Stimulated activated CD8-positive, alpha-beta memory T cell treated with anti-CD3 and anti-CD28 coated beads, Interleukin-7, amount 100 ng/mL, for 4 hours (primary cell): ENCODE measurements around the gene HSP90AB1.

Source experiments
- DNase-seq, 2 donors: peaks; one replicate each; pipeline ENCODE4 v3.0.0-alpha.2; 2020; ENCODE audit warnings: low read depth in 2 of 2

HSP90AB1 gene

DNA sequence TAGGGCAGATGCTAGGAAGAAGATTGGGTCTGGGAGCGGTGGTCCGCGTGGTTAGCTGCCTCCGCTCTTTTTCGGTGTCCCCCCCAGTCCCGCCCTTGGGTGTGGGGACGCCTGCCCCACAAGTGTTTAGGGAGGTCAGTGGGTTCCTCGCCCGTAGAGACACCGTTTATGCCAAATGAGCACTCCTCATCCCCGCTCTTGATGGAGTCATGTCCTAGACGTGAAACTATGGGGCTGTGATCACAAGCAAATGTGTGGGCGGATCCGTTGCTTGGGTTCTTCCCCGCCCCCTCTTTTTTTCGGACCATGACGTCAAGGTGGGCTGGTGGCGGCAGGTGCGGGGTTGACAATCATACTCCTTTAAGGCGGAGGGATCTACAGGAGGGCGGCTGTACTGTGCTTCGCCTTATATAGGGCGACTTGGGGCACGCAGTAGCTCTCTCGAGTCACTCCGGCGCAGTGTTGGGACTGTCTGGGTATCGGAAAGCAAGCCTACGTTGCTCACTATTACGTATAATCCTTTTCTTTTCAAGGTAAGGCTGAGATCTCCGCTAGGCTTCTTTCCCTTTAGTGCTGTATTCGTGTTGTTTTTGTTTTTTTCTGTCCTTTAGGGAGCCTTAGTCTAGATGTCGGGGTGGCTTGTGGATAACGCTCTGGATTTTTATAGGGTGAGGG is at the start of gene HSP90AB1:
HSP90AB1 (plus strand) TSS at position 439 of the 675 bp plus-strand sequence. CDS start 1,529 bp downstream, outside the sequence.
- DNase-seq: peak; percentile 96 to 99

DNA sequence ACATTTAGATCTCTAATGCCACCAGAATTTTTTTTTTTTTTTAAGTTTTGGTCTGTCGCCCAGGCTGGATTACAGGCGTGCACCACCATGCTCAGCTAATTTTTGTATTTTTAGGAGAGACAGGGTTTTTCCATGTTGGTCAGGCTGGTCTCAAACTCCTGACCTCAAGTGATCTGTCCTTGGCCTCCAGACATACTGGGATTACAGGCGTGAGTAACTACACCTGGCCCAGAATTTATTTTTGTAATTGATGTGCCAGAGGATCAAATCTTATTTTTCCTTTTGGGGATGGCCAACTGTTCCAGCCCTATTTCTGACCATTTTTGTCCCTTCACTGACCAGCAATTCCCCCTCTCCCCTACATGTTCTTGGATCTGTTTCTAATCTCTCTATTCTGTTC is 48.2 kb upstream of the HSP90AB1 start:
- DNase-seq: no peak

DNA sequence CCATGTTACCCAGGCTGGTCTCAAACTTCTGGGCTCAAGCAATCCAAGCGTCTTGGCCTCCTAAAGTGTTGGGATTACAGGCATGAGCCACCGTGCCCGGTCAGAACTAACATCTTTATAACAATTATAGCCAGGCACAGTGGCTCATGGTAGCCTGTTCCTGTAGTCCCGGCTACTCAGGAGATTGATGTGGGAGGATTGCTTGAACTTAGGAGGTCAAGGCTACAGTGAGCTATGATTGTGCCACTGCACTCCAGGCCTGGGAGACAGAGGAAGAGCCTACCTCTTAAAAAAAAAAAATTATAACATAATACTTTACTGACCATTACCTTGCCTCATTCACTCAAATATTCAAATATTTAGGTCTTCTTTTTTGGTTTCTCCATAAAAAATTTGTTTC is 47.0 kb upstream of the HSP90AB1 start:
- DNase-seq: no peak

DNA sequence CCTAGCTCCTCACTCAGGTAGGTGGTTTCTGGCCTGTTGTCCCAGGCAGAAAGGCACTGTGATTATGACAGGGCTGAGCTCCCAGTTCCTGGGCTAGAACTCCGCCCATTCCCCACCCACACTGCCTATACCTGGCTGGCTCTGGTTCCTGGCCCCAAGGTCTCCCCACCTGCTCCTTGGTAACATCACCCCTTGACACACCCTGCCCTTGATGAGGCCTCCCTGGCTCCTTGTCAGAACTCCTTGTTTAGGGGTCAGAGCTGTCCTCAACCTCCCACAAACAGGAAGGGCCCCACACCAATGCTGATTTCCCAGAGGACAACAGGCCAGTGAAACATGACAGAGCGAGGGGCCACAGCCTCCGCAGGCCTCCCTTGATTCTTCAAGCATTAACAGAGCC is 45.7 kb upstream of the HSP90AB1 start:
- DNase-seq: no peak

DNA sequence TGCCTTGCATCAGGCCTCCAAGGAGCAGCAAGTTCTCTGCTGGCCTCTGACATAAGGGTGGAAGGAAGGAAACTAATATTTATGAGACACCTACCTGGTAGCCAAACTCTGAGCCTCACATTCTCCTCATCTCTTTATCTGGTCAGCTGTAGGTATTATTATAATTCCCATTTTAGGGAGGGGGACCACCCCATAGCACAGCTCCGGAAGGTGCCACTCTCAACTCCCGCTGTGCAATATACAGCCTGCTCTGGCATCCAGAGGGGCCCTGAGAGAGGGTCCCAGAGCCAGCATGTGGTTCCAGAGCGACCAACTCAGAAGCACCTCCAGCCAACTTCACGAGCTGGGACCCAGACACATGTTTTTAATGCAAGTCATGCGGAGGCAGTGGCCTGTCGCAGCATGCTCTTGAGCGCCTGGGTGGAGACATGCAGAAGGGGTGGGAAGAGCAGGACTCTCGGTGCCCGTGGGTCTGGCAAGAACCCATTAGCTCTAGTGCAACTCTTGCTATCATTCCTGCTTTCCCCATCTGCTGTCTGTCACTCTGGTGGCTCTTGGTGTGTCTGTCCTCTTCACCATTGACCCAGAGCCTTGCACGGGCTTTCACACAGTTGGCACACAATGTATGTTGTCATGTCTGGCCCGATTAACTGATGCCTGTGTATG is 45.1 kb upstream of the HSP90AB1 start:
- no peak for DNase-seq

DNA sequence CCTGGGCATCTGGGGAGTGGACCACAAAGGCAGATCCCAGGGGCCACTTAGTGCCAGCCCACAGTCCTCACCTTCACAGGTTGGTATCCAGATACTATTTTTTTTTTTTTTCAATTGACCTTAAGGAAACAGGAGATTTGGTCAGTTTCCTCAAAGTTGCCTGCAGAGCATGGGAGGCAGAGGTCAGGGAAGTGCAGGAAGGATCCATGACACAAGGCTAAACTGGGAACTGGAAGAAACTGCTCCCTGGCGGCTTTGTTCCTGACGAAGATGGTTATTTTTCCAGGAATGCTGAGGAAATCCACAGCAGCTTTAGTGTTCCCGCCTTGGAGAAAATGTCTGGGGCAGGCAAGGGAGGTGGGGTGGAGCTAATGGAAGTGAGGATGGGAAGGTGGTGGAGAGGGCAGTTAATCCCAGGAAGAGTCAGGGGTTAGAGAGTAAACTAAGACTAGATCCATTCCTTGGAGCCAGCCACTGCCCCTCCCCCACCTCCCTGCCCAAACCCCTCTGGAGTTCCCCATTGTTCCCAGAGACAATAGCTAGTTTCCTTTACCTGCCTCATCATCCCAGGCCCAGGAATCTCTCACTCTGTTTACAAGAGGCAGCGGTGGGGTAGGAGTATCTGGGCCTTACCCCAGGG is 44.4 kb upstream of the HSP90AB1 start:
- no peak for DNase-seq

DNA sequence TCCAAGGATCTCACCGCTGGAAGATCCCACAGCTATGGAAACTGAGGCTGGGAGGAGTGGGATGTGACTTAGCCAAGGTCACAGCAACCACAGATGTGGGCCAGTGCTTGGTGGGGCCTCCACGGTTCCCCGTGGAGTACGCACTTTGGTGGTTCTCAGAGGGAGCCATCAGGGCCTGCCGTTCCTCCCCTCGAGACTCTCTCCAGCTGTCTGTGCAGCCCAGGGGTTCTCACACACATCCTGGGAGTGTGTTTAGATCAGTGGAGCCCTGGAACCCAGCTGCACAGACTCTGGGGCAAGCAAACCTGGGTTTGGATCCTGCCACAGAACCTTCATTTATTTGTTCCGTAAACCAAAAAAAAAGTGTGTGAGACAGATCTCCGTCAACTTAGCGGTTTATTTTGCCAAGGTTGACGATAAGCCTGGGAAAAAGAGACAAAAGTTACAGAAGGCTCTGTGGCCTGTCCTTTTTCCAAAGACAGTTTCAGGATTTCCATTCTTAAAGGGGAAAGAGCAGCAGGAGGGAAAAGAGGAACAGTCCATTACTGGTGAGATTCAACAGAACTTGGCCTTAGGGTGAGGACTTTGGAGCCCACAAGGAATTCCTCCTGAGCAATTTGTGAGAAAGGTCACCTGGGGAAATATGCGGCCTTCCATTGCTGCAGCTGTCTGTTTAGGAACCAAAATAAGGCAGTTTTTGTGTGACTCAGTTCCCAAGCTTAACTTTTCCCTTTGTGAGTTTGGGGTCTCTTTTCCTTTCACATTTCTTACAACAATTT is 43.7 kb upstream of the HSP90AB1 start:
- DNase-seq: no peak

DNA sequence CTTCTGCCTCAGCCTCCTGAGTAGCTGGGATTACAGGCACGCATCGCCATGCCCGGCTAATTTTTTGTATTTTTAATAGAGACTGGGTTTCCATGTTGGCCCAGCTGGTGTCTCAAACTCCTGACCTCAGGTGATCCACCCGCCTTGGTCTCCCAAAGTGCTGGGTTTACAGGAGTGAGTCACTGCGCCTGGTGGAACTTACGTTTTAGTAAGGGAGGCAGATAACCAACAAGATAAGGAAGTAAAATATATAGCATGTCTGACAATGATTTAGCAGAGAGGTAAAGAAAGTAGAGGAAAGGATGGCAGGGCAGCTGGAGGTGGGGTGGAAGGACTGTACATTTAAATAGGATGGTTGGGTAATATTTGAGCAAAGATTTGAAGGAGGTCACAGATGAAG is 42.9 kb upstream of the HSP90AB1 start:
- DNase-seq: no peak

DNA sequence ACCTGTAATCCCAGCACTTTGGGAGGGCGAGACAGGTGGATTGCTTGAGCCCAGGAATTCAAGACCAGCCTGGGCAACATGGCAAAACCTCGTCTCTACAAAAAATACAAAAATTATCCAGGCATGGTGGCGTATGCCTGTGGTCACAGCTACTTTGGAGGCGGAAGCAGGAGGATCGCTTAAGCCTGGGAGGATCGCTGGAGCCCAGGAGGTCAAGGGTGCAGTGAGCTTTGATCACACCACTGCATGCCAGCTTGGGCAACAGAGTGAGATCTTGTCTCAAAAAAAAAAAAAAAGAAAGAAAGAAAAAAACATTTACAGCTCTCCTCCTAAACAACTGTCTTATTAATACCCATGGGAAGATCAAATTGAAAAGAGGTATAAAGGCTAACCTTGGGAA is 38.9 kb upstream of the HSP90AB1 start:
- DNase-seq: no peak

DNA sequence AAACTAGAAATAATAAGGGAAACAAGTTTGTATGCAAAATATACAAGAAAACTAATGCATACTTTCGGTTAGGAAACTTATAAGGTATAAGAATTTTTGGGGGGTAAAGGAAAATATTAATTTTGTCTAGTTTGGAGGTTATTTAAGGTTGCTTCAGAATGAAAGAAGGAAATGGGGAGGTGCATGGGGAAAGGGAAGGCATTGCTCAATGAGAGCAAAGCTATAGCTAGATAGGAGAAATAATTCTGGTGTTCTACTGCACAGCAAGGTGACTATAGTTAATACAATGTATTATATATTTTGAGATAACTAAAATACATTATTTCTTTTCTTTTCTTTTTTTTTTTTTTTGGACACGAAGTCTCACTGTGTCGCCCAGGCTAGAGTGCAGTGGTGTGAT is 35.6 kb upstream of the HSP90AB1 start:
- DNase-seq: no peak

DNA sequence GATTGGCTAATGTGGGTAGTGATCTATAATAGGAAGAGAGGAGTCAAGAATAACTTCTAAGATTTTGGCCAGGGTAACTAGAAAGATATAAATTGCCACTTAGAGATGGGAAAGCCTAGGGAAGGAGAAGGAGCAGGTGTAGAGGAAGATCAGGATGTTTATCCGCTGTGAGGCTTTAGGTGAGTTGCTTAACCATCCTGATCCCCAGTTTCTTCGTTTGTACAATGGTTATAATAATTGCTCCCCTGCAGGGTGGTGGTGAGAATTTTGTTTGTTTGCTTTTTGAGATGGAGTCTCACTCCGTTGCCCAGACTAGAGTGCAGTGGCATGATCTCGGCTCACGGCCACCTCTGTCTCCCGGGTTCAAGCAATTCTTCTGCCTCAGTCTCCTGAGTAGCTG is 32.6 kb upstream of the HSP90AB1 start:
- no peak for DNase-seq

DNA sequence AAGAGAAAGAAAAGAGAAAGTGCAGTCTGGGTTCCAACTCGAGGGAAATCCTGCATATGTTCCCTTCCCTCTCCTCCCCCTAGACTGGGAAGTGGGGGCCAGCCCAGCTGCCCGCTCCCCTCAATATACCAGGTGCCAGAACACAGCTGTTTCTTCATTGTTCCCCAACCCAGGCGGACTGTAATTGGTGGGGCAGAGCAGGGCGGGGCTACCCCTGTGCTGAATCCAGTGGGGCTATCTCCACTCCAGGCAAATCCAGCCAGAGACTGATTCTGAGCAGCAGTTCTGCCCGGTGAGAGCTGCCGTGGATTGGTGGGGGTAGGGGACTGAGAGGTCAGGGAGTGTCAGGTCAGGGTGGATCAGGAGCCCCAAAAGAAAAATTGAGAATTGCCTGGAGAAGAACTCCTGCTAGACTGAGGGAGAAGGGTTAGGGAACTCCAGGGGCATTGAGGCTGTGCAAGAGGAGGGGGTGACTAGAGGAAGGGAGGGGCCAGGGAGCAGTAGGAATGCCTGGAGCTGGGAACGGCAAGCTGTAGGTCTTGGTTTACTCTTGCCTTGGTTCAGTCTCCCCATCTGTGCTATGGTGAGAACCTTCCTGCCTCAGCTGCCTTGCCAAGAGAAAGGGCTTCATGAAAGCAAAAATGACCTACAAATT is 30.1 kb upstream of the HSP90AB1 start, which contains the start of gene MYMX:
MYMX (plus strand) TSS at position 250 of the 655 bp plus-strand sequence. CDS start 546 bp downstream, outside the sequence.
- DNase-seq: no peak

DNA sequence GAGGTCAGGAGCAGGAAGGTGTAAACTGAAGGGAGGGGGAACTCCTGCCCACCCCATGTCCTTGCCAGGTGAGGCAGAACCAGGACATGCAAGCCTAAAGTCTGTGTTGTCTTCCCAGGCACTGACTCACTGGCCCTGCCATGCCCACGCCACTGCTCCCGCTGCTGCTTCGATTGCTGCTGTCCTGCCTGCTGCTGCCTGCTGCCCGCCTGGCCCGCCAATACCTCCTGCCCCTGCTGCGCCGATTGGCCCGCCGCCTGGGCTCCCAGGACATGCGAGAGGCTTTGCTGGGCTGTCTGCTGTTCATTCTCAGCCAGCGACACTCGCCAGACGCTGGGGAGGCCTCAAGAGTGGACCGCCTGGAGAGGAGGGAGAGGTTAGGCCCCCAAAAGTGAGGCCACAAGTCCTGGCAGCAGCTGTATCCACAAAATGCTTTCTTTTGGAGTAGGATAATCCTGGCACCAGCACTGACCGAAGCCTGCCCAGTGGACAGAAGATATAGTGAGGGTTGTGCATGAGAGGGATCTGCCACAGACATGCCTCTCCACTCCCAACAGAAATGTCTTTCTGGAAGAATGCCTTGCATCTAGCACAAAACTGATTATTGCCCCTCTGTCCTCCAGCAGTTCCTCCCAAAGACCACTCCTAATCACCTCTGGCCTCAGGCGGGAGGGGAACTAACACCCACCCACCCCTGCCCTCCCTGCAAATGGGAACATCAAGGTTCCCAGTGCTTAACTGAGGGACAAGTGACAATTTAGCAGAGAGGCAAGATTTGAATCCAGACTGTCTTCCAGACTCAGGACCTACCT is 29.4 kb upstream of the HSP90AB1 start:
- DNase-seq: no peak

DNA sequence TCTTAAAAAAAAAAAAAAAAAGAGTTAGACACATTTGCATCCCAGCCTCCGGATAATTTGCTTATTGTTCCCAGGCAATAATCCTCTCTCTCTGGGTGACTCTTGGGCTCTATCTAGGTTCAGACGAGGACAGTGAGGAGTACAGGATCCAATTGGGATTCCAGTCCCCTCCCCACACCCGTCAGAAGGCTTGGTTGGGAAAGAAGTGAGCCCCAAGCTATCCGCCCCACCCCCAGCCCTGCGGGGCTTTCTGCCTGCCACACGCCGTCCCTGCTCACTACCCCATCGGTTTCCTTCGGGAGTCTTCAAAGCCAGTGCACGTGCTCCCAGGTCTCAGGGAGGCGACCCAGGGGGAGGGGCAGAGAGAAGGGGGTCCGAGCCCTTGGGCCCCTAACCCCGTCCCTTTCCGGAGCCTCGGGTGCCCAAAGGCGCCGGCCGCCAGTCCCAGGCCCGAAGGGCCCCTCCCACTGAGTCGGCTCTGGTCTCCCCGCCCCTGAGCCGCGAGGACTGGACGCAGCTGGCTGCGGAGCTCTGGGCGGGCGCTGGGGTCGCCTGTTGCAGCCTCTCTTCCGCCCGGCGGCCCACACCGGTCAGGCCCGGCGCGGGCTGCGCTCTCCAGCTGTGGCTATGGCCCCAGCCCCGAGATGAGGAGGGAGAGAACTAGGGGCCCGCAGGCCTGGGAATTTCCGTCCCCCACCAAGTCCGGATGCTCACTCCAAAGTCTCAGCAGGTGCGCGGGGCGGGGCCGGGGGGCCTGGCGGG is 27.7 kb upstream of the HSP90AB1 start:
- DNase-seq: no peak

DNA sequence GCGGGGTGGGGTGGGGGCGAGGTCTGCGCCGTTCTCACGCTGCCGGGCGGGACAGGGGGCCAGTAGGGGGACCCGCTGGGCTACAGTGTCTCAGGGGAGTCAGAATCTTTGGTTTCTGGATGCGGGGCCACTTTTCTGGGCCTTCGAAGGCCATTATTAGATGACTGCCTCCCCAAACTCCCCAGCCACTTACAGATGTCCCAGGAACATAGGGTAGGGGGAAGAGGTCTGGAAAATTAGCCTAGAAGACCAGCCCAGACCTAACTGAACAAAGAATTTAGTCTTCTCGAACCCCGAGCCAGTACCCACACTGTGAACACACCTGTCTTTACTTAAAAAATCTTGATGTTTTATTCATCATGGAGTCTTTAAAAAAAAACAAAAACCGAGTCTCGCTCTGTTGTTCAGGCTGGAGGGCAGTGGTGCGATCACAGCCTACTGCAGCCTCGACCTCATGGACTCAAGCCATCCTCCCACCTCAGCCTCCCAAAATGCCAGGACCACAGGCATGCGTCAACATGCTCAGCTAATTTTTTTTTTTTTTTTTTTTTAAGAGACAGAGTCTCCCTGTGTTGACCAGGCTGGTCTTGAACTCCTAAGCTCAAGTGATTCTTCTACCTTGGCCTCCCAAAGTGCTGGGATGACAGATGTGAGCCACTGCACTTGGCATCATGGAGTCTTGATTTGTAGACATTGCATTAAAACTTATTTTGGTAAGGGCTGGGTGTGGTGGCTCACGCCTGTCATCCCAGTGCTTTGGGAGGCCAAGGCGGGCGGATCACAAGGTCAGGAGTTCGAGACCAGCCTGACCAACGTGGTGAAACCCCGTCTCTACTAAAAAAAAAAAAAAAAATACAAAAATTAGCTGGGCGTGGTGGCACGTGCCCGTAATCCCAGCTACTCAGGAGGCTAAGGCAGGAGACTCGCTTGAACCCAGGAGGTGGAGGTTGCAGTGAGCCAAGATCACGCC is 26.8 kb upstream of the HSP90AB1 start:
- no peak for DNase-seq

DNA sequence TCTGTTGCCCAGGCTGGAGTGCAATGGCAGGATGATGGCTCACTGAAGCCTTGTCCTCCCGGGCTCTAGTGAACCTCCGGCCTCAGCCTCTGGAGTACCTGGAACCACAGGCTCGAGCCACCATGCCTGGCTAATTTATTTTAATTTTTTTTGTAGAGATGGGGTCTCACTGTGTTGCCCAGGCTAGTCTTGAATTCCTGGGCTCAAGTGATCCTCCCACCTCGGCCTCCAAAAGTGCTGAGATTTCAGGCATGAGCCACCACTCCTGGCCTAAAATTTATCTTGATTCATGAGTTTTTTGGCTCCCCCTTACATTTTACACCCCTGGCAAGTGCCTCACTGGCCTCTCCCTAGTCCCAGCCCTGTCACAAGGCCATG is 26.0 kb upstream of the HSP90AB1 start:
- no peak for DNase-seq

DNA sequence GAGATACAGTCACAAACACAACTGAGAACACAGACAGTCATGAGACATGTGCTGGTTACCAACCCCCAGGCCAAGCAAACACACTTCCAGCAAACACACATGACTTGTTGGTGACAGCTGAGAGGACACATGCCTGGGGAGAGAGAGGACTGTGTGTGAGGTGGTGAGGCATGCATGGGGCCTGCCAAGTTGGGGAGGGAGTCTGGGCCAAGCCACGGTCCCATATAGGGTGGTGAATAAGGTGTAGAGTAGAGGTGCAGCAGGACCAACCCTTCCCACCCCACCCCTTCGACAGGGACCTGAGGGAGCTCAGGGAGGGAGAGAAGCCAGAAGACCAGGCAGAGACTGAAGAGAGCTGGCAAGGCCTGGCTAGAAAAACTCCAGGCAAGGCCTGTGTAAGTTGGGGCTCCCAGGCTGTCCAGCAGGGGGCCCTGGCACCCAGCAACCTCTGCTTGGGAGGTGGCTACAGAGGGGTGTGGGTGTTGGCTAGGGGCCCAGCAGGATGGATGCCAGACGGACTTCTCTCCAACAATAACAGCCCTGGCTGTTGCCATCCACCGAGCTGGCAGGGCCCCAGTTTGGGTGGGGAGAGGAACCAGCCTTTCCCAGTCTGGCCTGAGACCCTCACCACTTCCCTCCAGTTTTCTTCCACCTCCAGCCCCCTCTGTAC is 25.5 kb upstream of the HSP90AB1 start:
- peak; percentile 38 to 50 for DNase-seq

DNA sequence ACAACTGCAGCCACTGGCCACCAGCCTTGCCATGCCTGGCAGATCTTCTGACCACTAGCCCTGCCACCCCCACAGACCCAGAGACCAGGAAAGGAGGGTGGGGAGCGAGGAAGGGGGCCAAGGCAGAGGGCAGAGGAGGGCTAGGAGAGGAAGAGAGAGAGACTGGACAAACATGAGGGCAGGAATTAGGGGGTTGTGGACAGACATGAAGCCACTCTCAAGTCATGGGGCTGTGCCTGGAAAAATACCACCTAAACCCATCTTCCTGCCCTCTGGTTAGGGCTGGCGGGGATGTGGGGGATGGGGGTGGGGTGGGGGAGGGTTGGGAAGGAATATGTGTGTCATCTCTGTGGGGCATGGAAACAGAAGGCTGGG is 25.0 kb upstream of the HSP90AB1 start:
- DNase-seq: no peak
